DND-41 (cell line): ENCODE data around the gene PFKFB3.
A peak's percentile ranks its signal among the peaks of the same experiment; 100 is the strongest.

ENCODE experiments used
- ATAC-seq: fragments of 200-7000 bp; cut with Tn5 transposase; 3 replicates; pipeline ENCODE4 v1.9.1; 2021; ENCODE audit warnings: low read depth; ENCODE audit not compliant: insufficient read depth
- DNase-seq: peaks from one replicate; pipeline ENCODE4 v3.0.0-alpha.2; 2020
- H2AFZ ChIP-seq: 2 replicates; pipeline ENCODE4 v1.6.0; 2012; ENCODE audit warnings: low read depth, low read length
- H3K27ac ChIP-seq: 2 replicates; pipeline ENCODE4 v1.5.1; 2012; ENCODE audit warnings: low read length, inconsistent platforms
- H3K27me3 ChIP-seq: fragments of 200-600 bp; sonication (generic); 2 replicates; pipeline ENCODE4 v1.6.0; 2012; ENCODE audit warnings: low read length, mild to moderate bottlenecking, inconsistent platforms; ENCODE audit not compliant: insufficient read depth, poor library complexity
- H3K36me3 ChIP-seq: 2 replicates; pipeline ENCODE4 v1.5.1; 2012; ENCODE audit warnings: low read length, inconsistent platforms; ENCODE audit not compliant: insufficient read depth
- H3K4me1 ChIP-seq: 2 replicates; pipeline ENCODE4 v1.5.1; 2012; ENCODE audit warnings: mild to moderate bottlenecking, low read length; ENCODE audit not compliant: insufficient read depth
- H3K4me2 ChIP-seq: 2 replicates; pipeline ENCODE4 v1.6.0; 2012; ENCODE audit warnings: mild to moderate bottlenecking, moderate library complexity, low read length, inconsistent platforms; ENCODE audit not compliant: insufficient read depth
- H3K4me3 ChIP-seq, 2 experiments: fragments of 200-600 bp in 1 of 2; shearing (Covaris generic) in 1 of 2; 2 replicates each; pipeline ENCODE4 v1.5.1; 2012 to 2016; ENCODE audit warnings: inconsistent platforms in 2 of 2, low read length in 2 of 2, mild to moderate bottlenecking in 2 of 2, low read depth in 1 of 2, moderate library complexity in 1 of 2
- H3K79me2 ChIP-seq: 2 replicates; pipeline ENCODE4 v1.6.0; 2012; ENCODE audit warnings: low read length, inconsistent platforms; ENCODE audit not compliant: insufficient read depth
- H3K9ac ChIP-seq: 2 replicates; pipeline ENCODE4 v1.6.0; 2012; ENCODE audit warnings: low read depth, mild to moderate bottlenecking, inconsistent platforms, low read length, moderate library complexity
- H3K9me3 ChIP-seq: 2 replicates; pipeline ENCODE4 v1.5.1; 2012; ENCODE audit warnings: low read length, moderate library complexity, mild to moderate bottlenecking, inconsistent platforms; ENCODE audit not compliant: insufficient read depth, severe bottlenecking
- H4K20me1 ChIP-seq: 2 replicates; pipeline ENCODE4 v1.6.0; 2012; ENCODE audit warnings: low read length; ENCODE audit not compliant: insufficient read depth
- EZH2 ChIP-seq: IDR thresholded peaks from 3 replicates; pipeline ENCODE4 v1.6.1; 2012; ENCODE audit warnings: borderline replicate concordance, low read depth, mild to moderate bottlenecking, moderate library complexity, low read length, inconsistent platforms; ENCODE audit not compliant: severe bottlenecking
- TF ChIP-seq, protein P1 (sequence below): IDR thresholded peaks from 2 replicates; pipeline ENCODE4 v1.5.1; 2012; ENCODE audit warnings: borderline replicate concordance, low read length, moderate library complexity, mild to moderate bottlenecking; ENCODE audit not compliant: poor library complexity, severe bottlenecking; ENCODE audit errors: extremely low read depth

The PFKFB3 gene

DNA sequence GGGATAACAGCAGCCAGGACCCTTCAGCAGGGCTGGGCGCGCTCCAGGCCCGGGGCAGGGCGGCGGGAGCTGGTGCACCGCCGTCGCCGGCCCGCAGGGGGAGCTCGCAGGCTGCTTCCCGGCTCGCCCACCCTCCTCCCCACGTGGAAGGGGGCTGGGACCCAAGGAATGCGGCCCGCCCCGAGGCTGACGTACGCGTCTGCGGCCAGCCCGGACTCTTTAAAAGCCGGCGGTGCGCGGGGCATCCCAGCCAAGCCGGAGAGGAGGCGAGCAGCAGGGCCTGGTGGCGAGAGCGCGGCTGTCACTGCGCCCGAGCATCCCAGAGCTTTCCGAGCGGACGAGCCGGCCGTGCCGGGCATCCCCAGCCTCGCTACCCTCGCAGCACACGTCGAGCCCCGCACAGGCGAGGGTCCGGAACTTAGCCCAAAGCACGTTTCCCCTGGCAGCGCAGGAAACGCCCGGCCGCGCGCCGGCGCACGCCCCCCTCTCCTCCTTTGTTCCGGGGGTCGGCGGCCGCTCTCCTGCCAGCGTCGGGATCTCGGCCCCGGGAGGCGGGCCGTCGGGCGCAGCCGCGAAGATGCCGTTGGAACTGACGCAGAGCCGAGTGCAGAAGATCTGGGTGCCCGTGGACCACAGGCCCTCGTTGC, at the start of gene PFKFB3:
Gene PFKFB3 (plus strand): TSS at position 249 of the 647 bp plus-strand sequence. CDS start 329 bp downstream, at position 578.
- Histone ChIP-seq H3K27me3 (no peaks in the 10 kb centered on the region), H3K4me1 (peaks cover 45% of the 10 kb centered on the region), H2AFZ (peak within 1 kb of the TSS; percentile 78)

DNA sequence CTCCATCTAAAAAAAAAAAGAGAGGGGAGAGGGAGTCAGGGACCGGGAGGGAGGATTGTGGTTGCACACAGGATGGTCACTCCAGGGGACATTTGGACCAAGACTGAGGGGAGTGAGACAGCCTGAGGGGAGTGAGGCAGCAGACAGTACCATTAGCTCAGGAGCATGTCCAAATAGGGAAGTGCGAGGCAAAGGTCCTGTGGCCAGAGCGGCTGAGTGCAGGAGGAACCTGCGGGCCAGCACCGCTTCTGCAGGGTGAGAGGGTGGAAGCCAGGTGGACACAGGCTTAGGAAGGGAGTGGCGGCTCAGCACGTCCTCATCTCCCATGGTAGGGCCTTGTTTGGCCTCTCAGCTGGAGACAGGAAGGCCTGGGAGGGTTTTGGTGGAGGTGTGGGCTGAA, 48.9 kb upstream of the PFKFB3 start:
- Histone ChIP-seq H3K36me3 (no peaks in the 10 kb centered on the region), H2AFZ (no peak overlapping the region), H3K27ac (no peak overlapping the region), H4K20me1 (peaks cover 24% of the 10 kb centered on the region), H3K27me3 (no peaks in the 10 kb centered on the region), H3K4me3 (no peak overlapping the region), H3K79me2 (peaks cover 50% of the 10 kb centered on the region), H3K9me3 (no peaks in the 10 kb centered on the region), H3K4me1 (no peaks in the 10 kb centered on the region), H3K9ac (no peak overlapping the region), H3K4me2 (no peak overlapping the region)
- no peak for TF ChIP-seq EZH2
- TF ChIP-seq, protein P1, sequence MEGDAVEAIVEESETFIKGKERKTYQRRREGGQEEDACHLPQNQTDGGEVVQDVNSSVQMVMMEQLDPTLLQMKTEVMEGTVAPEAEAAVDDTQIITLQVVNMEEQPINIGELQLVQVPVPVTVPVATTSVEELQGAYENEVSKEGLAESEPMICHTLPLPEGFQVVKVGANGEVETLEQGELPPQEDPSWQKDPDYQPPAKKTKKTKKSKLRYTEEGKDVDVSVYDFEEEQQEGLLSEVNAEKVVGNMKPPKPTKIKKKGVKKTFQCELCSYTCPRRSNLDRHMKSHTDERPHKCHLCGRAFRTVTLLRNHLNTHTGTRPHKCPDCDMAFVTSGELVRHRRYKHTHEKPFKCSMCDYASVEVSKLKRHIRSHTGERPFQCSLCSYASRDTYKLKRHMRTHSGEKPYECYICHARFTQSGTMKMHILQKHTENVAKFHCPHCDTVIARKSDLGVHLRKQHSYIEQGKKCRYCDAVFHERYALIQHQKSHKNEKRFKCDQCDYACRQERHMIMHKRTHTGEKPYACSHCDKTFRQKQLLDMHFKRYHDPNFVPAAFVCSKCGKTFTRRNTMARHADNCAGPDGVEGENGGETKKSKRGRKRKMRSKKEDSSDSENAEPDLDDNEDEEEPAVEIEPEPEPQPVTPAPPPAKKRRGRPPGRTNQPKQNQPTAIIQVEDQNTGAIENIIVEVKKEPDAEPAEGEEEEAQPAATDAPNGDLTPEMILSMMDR: no peak
- no peak for DNase-seq
- no peak for ATAC-seq

More for the DNA sequence above, at the start of gene PFKFB3:
- peaks cover 43% of the 10 kb centered on the region for H3K79me2 ChIP-seq
- peak within 1 kb of the TSS; percentile 88 for H3K9ac ChIP-seq
- ATAC-seq (peak; percentile 66), DNase-seq (peak; percentile 91)
- peak within 1 kb of the TSS; percentile 82 for H3K27ac ChIP-seq
- no peaks in the 10 kb centered on the region for H3K9me3 ChIP-seq
- H4K20me1 ChIP-seq: peaks cover 32% of the 10 kb centered on the region
- H3K36me3 ChIP-seq: peaks cover 25% of the 10 kb centered on the region; the same call in 1 of the 2 replicates
- peak within 1 kb of the TSS; percentile 90 to 94 for H3K4me3 ChIP-seq
- H3K4me2 ChIP-seq: peak within 1 kb of the TSS; percentile 99
- TF ChIP-seq, protein P1: peak; percentile 96
- no peak for TF ChIP-seq EZH2

DNA sequence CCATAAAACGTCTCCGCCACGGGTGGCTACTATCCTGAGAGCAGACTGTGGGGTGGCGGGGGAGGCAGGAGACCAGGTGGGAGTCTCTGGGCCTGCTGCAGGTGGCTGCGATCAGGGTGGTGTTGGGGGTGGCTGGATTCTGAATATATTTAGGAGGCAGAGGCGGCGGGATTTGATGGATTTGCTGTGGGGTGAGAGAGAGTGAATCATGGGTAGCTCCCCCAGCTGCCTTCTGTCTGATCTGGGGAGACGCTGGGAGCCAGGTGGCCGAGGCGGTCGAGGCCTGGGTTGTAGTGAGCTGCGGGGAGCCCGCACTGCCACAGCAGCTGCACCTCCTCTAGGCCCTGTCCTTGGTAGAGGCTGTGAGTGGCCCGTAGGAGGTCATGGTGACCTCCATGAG, 48.2 kb upstream of the PFKFB3 start:
- TF ChIP-seq, protein P1: no peak
- TF ChIP-seq EZH2: no peak
- H4K20me1 ChIP-seq: peaks cover 23% of the 10 kb centered on the region
- peaks cover 50% of the 10 kb centered on the region for H3K79me2 ChIP-seq

More for the DNA sequence above, 48.2 kb upstream of the PFKFB3 start:
- no peak overlapping the region for H3K9ac ChIP-seq
- H3K27ac ChIP-seq: no peak overlapping the region
- ATAC-seq (no peak), DNase-seq (no peak)
- H3K4me2 ChIP-seq: no peak overlapping the region
- no peaks in the 10 kb centered on the region for H3K27me3 ChIP-seq
- no peaks in the 10 kb centered on the region for H3K36me3 ChIP-seq
- no peak overlapping the region for H3K4me3 ChIP-seq
- no peak overlapping the region for H2AFZ ChIP-seq
- H3K4me1 ChIP-seq: no peaks in the 10 kb centered on the region
- no peaks in the 10 kb centered on the region for H3K9me3 ChIP-seq
